ENCODE data around the gene PTPRA.

- TF ChIP-seq CTCF (IDR thresholded peaks at IDR 0.05) (no peak), POLR2A (IDR thresholded peaks at IDR 0.05) (no peak)
Observed at GRCh38 chr20:2978519-2978918, 105.2 kb downstream of the PTPRA start.
